RKO (cell line): ENCODE data around the gene CENPM.
A peak's percentile ranks its signal among the peaks of the same experiment; 100 is the strongest.

Experiments used
- DNase-seq: peaks from one replicate; pipeline ENCODE4 v3.0.0-alpha.2; 2016; ENCODE audit warnings: low spot score

Gene CENPM

GRCh38 chr22:41931701-41932269, 15.2 kb downstream of the CENPM start:
- no peak for DNase-seq

GRCh38 chr22:41929418-41929810, 17.5 kb downstream of the CENPM start:
- no peak for DNase-seq

GRCh38 chr22:41928593-41929417, 18.1 kb downstream of the CENPM start:
- no peak for DNase-seq

GRCh38 chr22:41927813-41928212, 19.1 kb downstream of the CENPM start:
- DNase-seq: no peak

GRCh38 chr22:41925783-41926460, 21.0 kb downstream of the CENPM start:
- DNase-seq: no peak

- DNase-seq: no peak
Measured at GRCh38 chr22:41923595-41924276, 23.2 kb downstream of the CENPM start.

GRCh38 chr22:41922940-41923594, 23.9 kb downstream of the CENPM start:
- no peak for DNase-seq

- DNase-seq: no peak
Measured at GRCh38 chr22:41922328-41922727, 24.6 kb downstream of the CENPM start.

GRCh38 chr22:41920271-41920976, 26.5 kb downstream of the CENPM start:
- DNase-seq: no peak

- no peak for DNase-seq
Measured at GRCh38 chr22:41919357-41920224, 27.4 kb downstream of the CENPM start.

GRCh38 chr22:41917903-41918791, 28.8 kb downstream of the CENPM start:
- peak; percentile 72 for DNase-seq

- DNase-seq: no peak
Measured at GRCh38 chr22:41917375-41917902, 29.5 kb downstream of the CENPM start.

- DNase-seq: no peak
Measured at GRCh38 chr22:41916745-41917358, 30.1 kb downstream of the CENPM start.

- no peak for DNase-seq
Measured at GRCh38 chr22:41915786-41916493, 31.0 kb downstream of the CENPM start.

GRCh38 chr22:41915035-41915785, 31.7 kb downstream of the CENPM start, which contains the start of gene SHISA8:
SHISA8 (minus strand) TSS chr22:41915074; CDS start chr22:41914667, 407 bp downstream.
- DNase-seq: no peak

GRCh38 chr22:41914611-41915034, 32.3 kb downstream of the CENPM start:
- no peak for DNase-seq
